Adrenal gland (tissue), 12 donors: Measurements from ENCODE around the gene RUNX1. TPM values are rescaled to one million over a fixed set of nuclear protein-coding genes. Genes with fewer than 3 reads are reported as not detected.

Experiments
- DNase-seq, 7 donors: peaks; one replicate each; pipeline ENCODE4 v3.0.0-alpha.2; 2019 to 2020
- H3K27ac ChIP-seq, 5 donors: fragments of 200-600 bp; sonication (generic) in 4 of 5; 1 replicate in 3 of 5; 2 replicates in 2 of 5; pipeline versions ENCODE4 v1.5.1 to v1.8.0; 2016 to 2020; ENCODE audit warnings: mild to moderate bottlenecking in 1 of 5
- H3K27me3 ChIP-seq: fragments of 200-600 bp; 2 replicates; pipeline ENCODE4 v1.8.0; 2021
- H3K36me3 ChIP-seq, 2 donors: fragments of 200-600 bp; replicated peaks in 1 of 2; 1 replicate in 1 of 2; 2 replicates in 1 of 2; pipeline versions ENCODE4 v1.5.1 to v1.8.0; 2018 to 2022
- H3K4me1 ChIP-seq, 2 donors: fragments of 200-600 bp; replicated peaks in 1 of 2; 1 replicate in 1 of 2; 2 replicates in 1 of 2; pipeline versions ENCODE4 v1.5.1 to v1.8.0; 2018 to 2021
- H3K4me3 ChIP-seq, 4 donors: fragments of 200-600 bp; sonication (generic) in 3 of 4; one replicate each; pipeline ENCODE4 v1.5.1; 2016 to 2018
- H3K9me3 ChIP-seq, 3 donors: fragments of 200-600 bp; sonication (generic) in 1 of 3; replicated peaks in 1 of 3; 1 replicate in 2 of 3; 2 replicates in 1 of 3; pipeline versions ENCODE4 v1.5.1 to v1.8.0; 2016 to 2021
- CTCF ChIP-seq, 6 experiments: fragments of 450-650 bp in 4 of 6; fragments of 200-600 bp in 2 of 6; sonication (generic) in 1 of 6; IDR thresholded peaks; 1 replicate in 5 of 6; 2 replicates in 1 of 6; pipeline versions ENCODE4 v1.5.1 to v1.8.0; 2016 to 2021; ENCODE audit warnings: antibody characterized with exemption in 6 of 6, mild to moderate bottlenecking in 2 of 6, moderate library complexity in 1 of 6
- POLR2A ChIP-seq, 2 donors: fragments of 450-650 bp; IDR thresholded peaks; one replicate each; pipeline ENCODE4 v1.6.1; 2017; ENCODE audit warnings: antibody characterized with exemption in 2 of 2, mild to moderate bottlenecking in 2 of 2, moderate library complexity in 1 of 2
- WGBS, 4 donors: extraction: QIAGEN DNeasy Blood & Tissue Kit in 2 of 4; methylation state at CpG; one replicate each; pipeline versions ENCODE4 v1.1.5 to v1.1.7; 2013 to 2017; 5-methylcytosine and 5-hydroxymethylcytosine counted together
- intact Hi-C, 2 donors: fragments of 100-400 bp; cut with DNase I; formaldehyde crosslinking; loops; one replicate each; pipeline versions ENCODE4 v1.14.1 to v1.15.0; 2022 to 2023
- polyA plus RNA-seq, 3 donors: library from polyadenylated mRNA; stranded (reverse); fragments of 200-250 nt in 2 of 3; fragments of 350-450 nt in 1 of 3; fragmentation: Illumina TruSeq in 1 of 3; extraction: RNeasy Lipid Tissue Mini Kit (QIAGEN cat#74804) in 1 of 3; gene quantifications; one replicate each; pipeline ENCODE4 v1.2.3, GENCODE V29; 2013 to 2014
- total RNA-seq, 9 donors: library from RNA; depleted of rRNA in 4 of 9; stranded (reverse); fragments of >200 nt in 4 of 9; fragments of 120-200 nt in 1 of 9; fragmentation: NEBNext Ultra II Directional in 1 of 9; extraction: Animal tissue kit (Norgen Biotek cat#: 25700) in 1 of 9; gene quantifications; one replicate each; pipeline versions ENCODE4 v1.1.0 to v1.2.4, GENCODE V29; 2013 to 2023
- donor health status: healthy with polysubstance abuse.
- donor health status: Bipolar disorder and iron deficiency.
- donor health status: DM: yes; HTN: yes; CAD: no.
- donor health status: DM: no; HTN: no; CAD: no.
- donor health status: DM: no; HTN: no; CAD: no.
- donor health status: DM: yes; HTN: yes; CAD: no.

The RUNX1 gene
- total and polyA plus RNA-seq, 12 donors = 0.83 to 27.2 (median 8.2) TPM

GRCh38 chr21:35016071-35016470 is 33.0 kb downstream of the RUNX1 start:
- intact Hi-C loops = no loop called here
- H3K36me3 ChIP-seq = no peaks in the 10 kb centered on the region
- no peak for DNase-seq
- TF ChIP-seq POLR2A (IDR thresholded peaks at IDR 0.05) (no peak), CTCF (IDR thresholded peaks at IDR 0.05) (no peak)
- H3K4me1 ChIP-seq = no peaks in the 10 kb centered on the region
- no peak overlapping the region for H3K27ac ChIP-seq
- H3K4me3 ChIP-seq = no peak overlapping the region
- no peaks in the 10 kb centered on the region for H3K9me3 ChIP-seq
- 93 to 98% (median 94%) methylated on average over 4 of the region's 4 CpGs for WGBS, 4 donors
- H3K27me3 ChIP-seq = no peaks in the 10 kb centered on the region

GRCh38 chr21:35015435-35016024 is 33.6 kb downstream of the RUNX1 start:
- no peak for DNase-seq
- Histone ChIP-seq H3K4me1 (no peaks in the 10 kb centered on the region), H3K27me3 (no peaks in the 10 kb centered on the region), H3K27ac (no peak overlapping the region), H3K36me3 (no peaks in the 10 kb centered on the region), H3K9me3 (no peaks in the 10 kb centered on the region), H3K4me3 (no peak overlapping the region)
- intact Hi-C loops = no loop called here
- WGBS, 4 donors = 88 to 95% (median 91%) methylated on average over 5 of the region's 5 CpGs
- TF ChIP-seq CTCF (IDR thresholded peaks at IDR 0.05) (no peak), POLR2A (IDR thresholded peaks at IDR 0.05) (no peak)

GRCh38 chr21:35014302-35015041 is 34.6 kb downstream of the RUNX1 start:
- Histone ChIP-seq H3K9me3 (no peaks in the 10 kb centered on the region), H3K4me1 (no peaks in the 10 kb centered on the region), H3K36me3 (no peaks in the 10 kb centered on the region), H3K4me3 (no peak overlapping the region), H3K27me3 (no peaks in the 10 kb centered on the region), H3K27ac (no peak overlapping the region)
- peak in 2 of 7 donors; percentile 8 to 11 for DNase-seq
- TF ChIP-seq CTCF (IDR thresholded peaks at IDR 0.05) (no peak), POLR2A (IDR thresholded peaks at IDR 0.05) (no peak)
- intact Hi-C loops = no loop called here
- WGBS, 4 donors = 40 to 49% (median 46%) methylated on average over 8 to 11 of the region's 11 CpGs

- no peaks in the 10 kb centered on the region for H3K27me3 ChIP-seq
- H3K9me3 ChIP-seq = no peaks in the 10 kb centered on the region
- intact Hi-C loops = no loop called here
- no peak overlapping the region for H3K27ac ChIP-seq
- no peak for TF ChIP-seq CTCF (IDR thresholded peaks at IDR 0.05)
- no peak for TF ChIP-seq POLR2A (IDR thresholded peaks at IDR 0.05)
- WGBS, 4 donors = 42 to 59% (median 51%) methylated on average over 3 of the region's 3 CpGs
- H3K36me3 ChIP-seq = no peaks in the 10 kb centered on the region
- H3K4me1 ChIP-seq = no peaks in the 10 kb centered on the region
- no peak overlapping the region for H3K4me3 ChIP-seq
- no peak for DNase-seq
Observed at GRCh38 chr21:35011681-35012080, 37.4 kb downstream of the RUNX1 start.
